Measurements from ENCODE around the gene SYNGR3. TPM values are rescaled to one million over a fixed set of nuclear protein-coding genes. Genes with fewer than 3 reads are reported as not detected.

Gene SYNGR3
- total RNA-seq, 2 experiments from 2014 or later: 5.4 to 7.2 TPM

DNA sequence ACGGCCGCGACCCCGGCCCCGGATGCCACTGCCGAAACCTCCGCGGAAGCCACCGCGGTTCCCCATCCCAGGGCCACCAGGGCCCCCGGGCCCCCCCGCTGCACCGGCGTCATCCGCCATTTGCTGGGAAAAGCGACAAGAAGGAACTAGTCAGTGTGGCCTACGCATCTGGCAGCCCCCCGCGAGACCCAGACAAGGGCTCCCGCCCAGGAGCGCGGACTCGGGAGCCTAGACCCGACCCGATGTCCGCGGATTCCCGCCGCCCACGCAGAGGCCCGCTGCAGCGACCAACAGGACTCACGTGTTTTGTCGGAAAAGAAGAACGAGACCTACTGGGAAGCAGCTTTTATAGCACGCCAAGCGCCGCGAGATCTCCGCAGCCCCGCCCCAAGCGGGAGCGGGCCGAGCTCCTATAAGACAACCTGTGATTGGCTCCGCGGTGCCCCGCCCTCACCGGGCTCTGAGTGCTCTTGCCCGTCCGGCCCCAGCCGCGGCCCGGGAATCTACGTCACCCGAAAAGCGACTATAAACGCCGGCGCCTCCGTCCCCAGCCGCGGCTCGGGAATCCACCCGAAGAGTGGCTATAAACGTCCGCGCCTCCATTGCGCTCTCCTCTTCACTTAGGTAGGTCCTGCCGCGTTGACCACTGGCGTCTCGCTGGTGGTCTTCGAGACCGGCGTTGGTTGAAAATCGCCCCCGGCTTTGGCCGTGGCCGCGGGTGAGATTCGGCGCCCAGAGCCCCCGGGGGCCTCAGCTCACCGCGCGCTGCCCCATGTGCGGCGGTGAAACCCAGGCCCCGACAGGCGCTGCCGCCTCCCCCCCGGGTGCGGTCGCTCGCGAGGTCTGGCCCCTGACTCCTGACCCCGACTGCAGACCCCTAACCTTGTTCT lies 25.0 kb upstream of the SYNGR3 start, which contains the start of gene RPS2:
Gene RPS2 (minus strand): TSS at position 321 of the 890 bp plus-strand sequence. CDS start 201 bp downstream, at position 120.
- no peaks in the 10 kb centered on the region for H3K9me3 Mint-ChIP-seq
- ChIA-PET POLR2A (interaction anchor here (0.6 to 14.3 kb wide), 35 partner anchors 10 to 803 kb away, joined by 3 to 505 read pairs (median 3); partner anchors contain the start of genes GFER, MEIOB, MSRB1 and NME3), CTCF (interaction anchor here (0.9 to 1.4 kb wide), 4 partner anchors 18 to 191 kb away, joined by 3 to 4 read pairs (median 3); partner anchors contain the start of genes GFER and TRAF7)
- peak within 1 kb of the TSS; percentile 96 for H3K27ac Mint-ChIP-seq
- peak within 1 kb of the TSS; percentile 98 for H3K4me3 Mint-ChIP-seq
- peaks cover 55% of the 10 kb centered on the region for H3K36me3 Mint-ChIP-seq (ENCODE audit: low read depth)
- intact Hi-C loops (cut with micrococcal nuclease): no loop called here
- TF ChIP-seq, protein P1, sequence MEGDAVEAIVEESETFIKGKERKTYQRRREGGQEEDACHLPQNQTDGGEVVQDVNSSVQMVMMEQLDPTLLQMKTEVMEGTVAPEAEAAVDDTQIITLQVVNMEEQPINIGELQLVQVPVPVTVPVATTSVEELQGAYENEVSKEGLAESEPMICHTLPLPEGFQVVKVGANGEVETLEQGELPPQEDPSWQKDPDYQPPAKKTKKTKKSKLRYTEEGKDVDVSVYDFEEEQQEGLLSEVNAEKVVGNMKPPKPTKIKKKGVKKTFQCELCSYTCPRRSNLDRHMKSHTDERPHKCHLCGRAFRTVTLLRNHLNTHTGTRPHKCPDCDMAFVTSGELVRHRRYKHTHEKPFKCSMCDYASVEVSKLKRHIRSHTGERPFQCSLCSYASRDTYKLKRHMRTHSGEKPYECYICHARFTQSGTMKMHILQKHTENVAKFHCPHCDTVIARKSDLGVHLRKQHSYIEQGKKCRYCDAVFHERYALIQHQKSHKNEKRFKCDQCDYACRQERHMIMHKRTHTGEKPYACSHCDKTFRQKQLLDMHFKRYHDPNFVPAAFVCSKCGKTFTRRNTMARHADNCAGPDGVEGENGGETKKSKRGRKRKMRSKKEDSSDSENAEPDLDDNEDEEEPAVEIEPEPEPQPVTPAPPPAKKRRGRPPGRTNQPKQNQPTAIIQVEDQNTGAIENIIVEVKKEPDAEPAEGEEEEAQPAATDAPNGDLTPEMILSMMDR (IDR thresholded peaks at IDR 0.05): no peak
- DNase-seq (peak; percentile 99), ATAC-seq (peak; percentile 87)
- no peaks in the 10 kb centered on the region for H3K27me3 Mint-ChIP-seq
- peaks cover 33% of the 10 kb centered on the region for H3K4me1 Mint-ChIP-seq (ENCODE audit: low read depth)

DNA sequence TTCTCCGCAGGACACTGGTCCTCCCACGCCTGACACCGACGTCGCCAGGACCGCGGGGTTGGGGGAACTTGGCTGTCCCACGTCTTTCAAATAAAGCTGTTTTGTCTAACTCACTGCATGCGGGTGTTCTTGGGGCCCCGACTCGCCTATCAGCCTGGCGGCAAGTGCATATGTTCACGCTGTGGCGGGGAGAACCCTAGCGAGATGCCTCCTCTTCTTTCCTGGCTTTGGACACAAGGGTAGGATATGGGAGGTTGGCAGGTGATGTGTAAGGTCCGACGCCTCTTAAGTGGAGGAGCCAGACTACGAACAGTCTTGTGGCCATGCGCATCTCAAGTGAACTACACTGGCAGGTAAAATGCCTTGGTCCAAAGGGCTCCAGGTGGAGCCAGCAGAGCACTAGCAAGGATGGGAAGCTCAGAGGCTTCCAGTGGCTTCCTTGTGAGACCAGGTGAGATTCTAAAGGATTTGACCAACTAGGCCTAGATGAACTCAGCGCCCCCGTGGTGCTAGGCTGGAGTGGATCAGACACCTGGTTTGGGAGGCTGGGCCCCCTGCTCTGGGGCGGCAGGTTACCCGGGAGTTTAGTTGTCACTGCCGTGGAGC lies 24.3 kb upstream of the SYNGR3 start:
- ChIA-PET POLR2A (interaction anchor here (0.7 to 14.3 kb wide), 24 partner anchors 10 to 250 kb away, joined by 3 to 505 read pairs (median 4); partner anchors contain the start of genes EME2, GFER, MRPS34 and MSRB1), CTCF (interaction anchor here (1.0 to 1.4 kb wide), 2 partner anchors 19 to 38 kb away, joined by 3 to 4 read pairs; partner anchors contain the start of gene GFER)
- H3K36me3 Mint-ChIP-seq (ENCODE audit: low read depth): peaks cover 49% of the 10 kb centered on the region
- H3K27ac Mint-ChIP-seq: peak overlapping the region; percentile 96
- no peaks in the 10 kb centered on the region for H3K9me3 Mint-ChIP-seq
- H3K4me1 Mint-ChIP-seq (ENCODE audit: low read depth): peaks cover 31% of the 10 kb centered on the region
- intact Hi-C loops (cut with micrococcal nuclease): no loop called here
- DNase-seq (peak; percentile 31), ATAC-seq (no peak)
- peak overlapping the region; percentile 98 for H3K4me3 Mint-ChIP-seq
- TF ChIP-seq, protein P1 (IDR thresholded peaks at IDR 0.05): no peak
- no peaks in the 10 kb centered on the region for H3K27me3 Mint-ChIP-seq

DNA sequence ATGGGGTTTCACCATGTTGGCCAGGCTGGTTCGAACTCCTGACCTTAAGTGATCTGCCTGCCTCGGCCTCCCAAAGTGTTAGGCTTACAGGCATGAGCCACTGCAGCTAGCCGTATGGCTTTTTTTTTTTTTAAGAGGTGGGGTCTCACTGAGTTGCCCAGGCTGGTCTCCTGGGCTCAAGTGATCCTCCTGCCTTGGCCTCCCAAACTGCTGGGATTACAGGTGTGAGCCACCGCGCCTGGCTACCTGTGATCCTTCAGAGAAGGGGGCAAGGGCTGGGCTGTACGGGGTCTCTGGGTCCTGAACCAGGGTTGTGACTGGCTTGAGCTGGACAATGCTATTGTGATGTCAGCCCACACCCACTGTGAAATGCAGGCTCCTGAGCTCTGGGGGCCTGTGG lies 23.3 kb upstream of the SYNGR3 start, which contains the start of gene RNF151:
Gene RNF151 (plus strand): TSS at position 397 of the 400 bp plus-strand sequence. CDS start 26 bp downstream, outside the sequence.
- intact Hi-C loops (cut with micrococcal nuclease): no loop called here
- ChIA-PET CTCF (no interaction called here), POLR2A (interaction anchor here (0.7 to 14.3 kb wide), 7 partner anchors 18 to 194 kb away, joined by 3 to 505 read pairs (median 8); partner anchors contain the start of genes EME2, GFER, MRPS34 and MSRB1)
- H3K27me3 Mint-ChIP-seq: no peaks in the 10 kb centered on the region
- H3K27ac Mint-ChIP-seq: peak within 1 kb of the TSS; percentile 96
- TF ChIP-seq, protein P1 (IDR thresholded peaks at IDR 0.05): no peak
- ATAC-seq: no peak
- peaks cover 28% of the 10 kb centered on the region for H3K4me1 Mint-ChIP-seq (ENCODE audit: low read depth)
- peak within 1 kb of the TSS; percentile 98 for H3K4me3 Mint-ChIP-seq
- no peaks in the 10 kb centered on the region for H3K9me3 Mint-ChIP-seq
- DNase-seq: no peak
- H3K36me3 Mint-ChIP-seq (ENCODE audit: low read depth): peaks cover 42% of the 10 kb centered on the region

DNA sequence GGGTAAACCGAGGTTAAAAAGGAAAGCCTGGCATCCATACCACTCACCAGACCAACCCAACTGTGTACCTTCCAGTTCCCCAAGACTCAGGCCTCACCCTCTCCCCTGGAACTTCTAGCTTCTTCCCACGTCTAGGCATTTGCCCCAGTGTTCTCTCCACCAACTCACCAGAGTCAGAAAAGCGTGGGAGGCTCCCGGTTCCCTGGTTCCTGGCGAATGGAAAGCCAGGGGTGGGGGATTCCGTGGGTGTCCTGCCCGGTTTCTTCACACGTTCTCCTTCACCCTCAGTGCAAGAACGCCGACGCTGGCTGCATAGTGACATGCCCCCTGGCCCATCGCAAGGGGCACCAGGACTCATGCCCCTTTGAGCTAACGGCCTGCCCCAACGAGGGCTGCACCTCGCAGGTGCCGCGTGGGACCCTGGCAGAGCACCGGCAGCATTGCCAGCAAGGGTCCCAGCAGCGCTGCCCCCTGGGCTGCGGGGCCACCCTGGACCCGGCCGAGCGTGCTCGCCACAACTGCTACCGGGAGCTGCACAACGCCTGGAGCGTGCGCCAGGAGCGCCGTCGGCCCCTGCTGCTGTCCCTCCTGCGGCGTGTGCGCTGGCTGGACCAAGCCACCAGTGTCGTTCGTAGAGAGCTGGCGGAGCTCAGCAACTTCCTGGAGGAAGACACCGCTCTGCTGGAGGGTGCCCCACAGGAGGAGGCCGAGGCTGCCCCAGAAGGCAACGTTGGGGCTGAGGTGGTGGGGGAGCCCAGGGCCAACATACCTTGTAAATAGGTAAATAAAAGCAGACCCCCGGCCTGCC lies 21.4 kb upstream of the SYNGR3 start:
- ChIA-PET CTCF (interaction anchor here (0.6 kb wide), 1 partner anchor 36 kb away, joined by 3 read pairs; no protein-coding TSS in a partner anchor), POLR2A (interaction anchor here (7.6 to 14.3 kb wide), 2 partner anchors 16 to 185 kb away, joined by 80 to 505 read pairs; partner anchors contain the start of genes GFER, NOXO1, SYNGR3 and TBL3)
- Mint-ChIP-seq H3K36me3 (ENCODE audit: low read depth) (peaks cover 33% of the 10 kb centered on the region), H3K27ac (no peak overlapping the region), H3K9me3 (no peaks in the 10 kb centered on the region), H3K27me3 (no peaks in the 10 kb centered on the region), H3K4me3 (no peak overlapping the region), H3K4me1 (ENCODE audit: low read depth) (peaks cover 23% of the 10 kb centered on the region)
- DNase-seq (no peak), ATAC-seq (no peak)
- intact Hi-C loops (cut with micrococcal nuclease): no loop called here
- TF ChIP-seq, protein P1 (IDR thresholded peaks at IDR 0.05): no peak

Measured in activated CD8-positive, alpha-beta T cell treated with anti-CD3 and anti-CD28 coated beads for 36 hours (primary cell).